GM12878 (cell line): ENCODE data around the gene SCN10A. TPM values are rescaled to one million over a fixed set of nuclear protein-coding genes. Genes with fewer than 3 reads are reported as not detected.

Experiments used
- ATAC-seq: fragments of 200-7000 bp; cut with Tn5 transposase; 3 replicates; pipeline ENCODE4 v1.9.1; 2020; ENCODE audit warnings: mild to moderate bottlenecking, moderate library complexity
- BruUV-seq: library from RNA; stranded (reverse); fragments of 400-500 nt; replicated peaks from 2 replicates; lab custom pipeline; 2021; lab: Mats Ljungman, UMichigan
- CTCF ChIA-PET: fragments of 300-600 bp; sonication (Branson Sonifier 250); formaldehyde crosslinking; extraction: SDS; loops from one replicate; lab custom pipeline; 2021; ENCODE audit warnings: inconsistent platforms; lab: Yijun Ruan, JAX
- POLR2A ChIA-PET: fragments of 350-600 bp; formaldehyde crosslinking; extraction: SDS; loops from one replicate; lab custom pipeline; 2021; ENCODE audit warnings: inconsistent platforms; lab: Charles Lee
- RAD21 ChIA-PET: fragments of 300-600 bp; sonication (Branson Sonifier 250); formaldehyde crosslinking; loops from one replicate; lab custom pipeline; 2023; ENCODE audit warnings: antibody characterized with exemption; ENCODE audit not compliant: unreplicated experiment; lab: Charles Lee
- SMC1A ChIA-PET: fragments of 300-600 bp; sonication (Branson Sonifier 250); formaldehyde crosslinking; loops from one replicate; lab custom pipeline; 2023; ENCODE audit not compliant: unreplicated experiment, uncharacterized antibody; lab: Charles Lee
- DNase-seq: peaks from one replicate; pipeline ENCODE4 v3.0.0-alpha.2; 2011; ENCODE audit warnings: low read depth, low spot score
- FAIRE-seq: peaks from 3 replicates; lab custom pipeline; 2011; peaks lifted over from hg19 to GRCh38; lab: Jason Lieb, UNC
- H2AFZ ChIP-seq: 2 replicates; pipeline ENCODE4 v1.6.0; 2011; ENCODE audit warnings: low read depth, low read length, control low read depth; ENCODE audit not compliant: control insufficient read depth
- H3K27ac ChIP-seq: 2 replicates; pipeline ENCODE4 v1.5.1; 2011; ENCODE audit warnings: control low read depth; ENCODE audit not compliant: control insufficient read depth, insufficient read depth
- H3K27me3 ChIP-seq, 2 experiments: replicated peaks in 1 of 2; 2 replicates each; pipeline versions ENCODE4 v1.6.0 to v1.6.1; 2011; ENCODE audit warnings: low read length in 1 of 2; ENCODE audit not compliant: control insufficient read depth in 2 of 2, insufficient read depth in 2 of 2
- H3K36me3 ChIP-seq, 2 experiments: 2 replicates each; pipeline ENCODE4 v1.5.1; 2011; ENCODE audit warnings: low read length in 1 of 2; ENCODE audit not compliant: control insufficient read depth in 2 of 2, insufficient read depth in 2 of 2
- H3K4me1 ChIP-seq: 2 replicates; pipeline ENCODE4 v1.6.1; 2011; ENCODE audit warnings: mild to moderate bottlenecking, low read length, moderate library complexity, mixed read lengths; ENCODE audit not compliant: control insufficient read depth, insufficient read depth
- H3K4me2 ChIP-seq: 2 replicates; pipeline ENCODE4 v1.6.0; 2011; ENCODE audit warnings: control low read depth; ENCODE audit not compliant: control insufficient read depth, insufficient read depth
- H3K4me3 ChIP-seq: fragments of 200-600 bp; sonication (generic); 2 replicates; pipeline ENCODE4 v1.5.1; 2016
- H3K79me2 ChIP-seq: 2 replicates; pipeline ENCODE4 v1.6.0; 2011; ENCODE audit warnings: low read length; ENCODE audit not compliant: control insufficient read depth, insufficient read depth
- H3K9ac ChIP-seq: 2 replicates; pipeline ENCODE4 v1.8.0; 2011; ENCODE audit warnings: low read length, control low read depth, mixed read lengths; ENCODE audit not compliant: control insufficient read depth, insufficient read depth
- H3K9me3 ChIP-seq: replicated peaks from 3 replicates; pipeline ENCODE4 v1.5.1; 2011; ENCODE audit warnings: mild to moderate bottlenecking, low read length; ENCODE audit not compliant: control insufficient read depth, insufficient read depth
- H4K20me1 ChIP-seq: 2 replicates; pipeline ENCODE4 v1.6.0; 2011; ENCODE audit not compliant: control insufficient read depth, insufficient read depth
- BRCA1 ChIP-seq: IDR thresholded peaks from 2 replicates; pipeline ENCODE4 v1.6.1; 2011; ENCODE audit warnings: low read depth, low read length, improper control_type of control experiment
- CBX5 ChIP-seq: sonication (generic); IDR thresholded peaks from 2 replicates; pipeline ENCODE4 v1.6.1; 2016; ENCODE audit warnings: low read depth, moderate library complexity, mild to moderate bottlenecking, inconsistent platforms
- CUX1 ChIP-seq: IDR thresholded peaks from 2 replicates; pipeline ENCODE4 v1.6.1; 2012; ENCODE audit warnings: improper control_type of control experiment, low read depth, low read length; ENCODE audit not compliant: insufficient replicate concordance
- MAX ChIP-seq: IDR thresholded peaks from 2 replicates; pipeline ENCODE4 v1.6.1; 2012; ENCODE audit warnings: low read depth, low read length, improper control_type of control experiment
- PML ChIP-seq: IDR thresholded peaks from 2 replicates; pipeline ENCODE4 v1.6.1; 2012; ENCODE audit warnings: low read length, inconsistent platforms
- RCOR1 ChIP-seq: conservative IDR thresholded peaks from 2 replicates; pipeline ENCODE4 v1.6.1; 2012; ENCODE audit warnings: low read depth, low read length, improper control_type of control experiment
- SIX5 ChIP-seq: IDR thresholded peaks from 2 replicates; pipeline ENCODE4 v1.6.1; 2011; ENCODE audit warnings: mild to moderate bottlenecking, low read depth, low read length, moderate library complexity; ENCODE audit not compliant: severe bottlenecking
- ZNF622 ChIP-seq: fragments of 450-650 bp; IDR thresholded peaks from 2 replicates; pipeline ENCODE4 v1.6.1; 2017; ENCODE audit warnings: mild to moderate bottlenecking, inconsistent platforms
- WGBS: methylation state at CpG from one replicate; pipeline ENCODE4 v1.1.6; 2016; ENCODE audit warnings: low lambda C conversion rate; ENCODE audit not compliant: insufficient replicate concordance, insufficient coverage; ENCODE audit errors: missing lambda C conversion rate; 5-methylcytosine and 5-hydroxymethylcytosine counted together
- in situ Hi-C: fragments of 300-500 bp; cut with MboI; formaldehyde crosslinking; loops from 9 replicates; pipeline ENCODE4 v1.14.3; 2018; ENCODE audit warnings: mixed read lengths
- intact Hi-C: fragments of 100-400 bp; cut with micrococcal nuclease; formaldehyde crosslinking; loops from one replicate; pipeline ENCODE4 v1.14.2; 2022; ENCODE audit not compliant: unreplicated experiment
- polyA plus RNA-seq, 11 experiments: library from polyadenylated mRNA; depleted of rRNA in 4 of 11; unstranded in 6 of 11; stranded (reverse) in 5 of 11; fragments of >200 nt; fragmentation: Nextera tagmentation in 4 of 11; fragmentation: Illumina TruSeq in 1 of 11; extraction: Ambion mirVana in 4 of 11; extraction: Trizol in 1 of 11; gene quantifications; 1 replicate in 1 of 11; 2 replicates in 10 of 11; pipeline versions ENCODE4 v1.2.1 to v1.2.3, GENCODE V29; 2011 to 2016; ENCODE audit warnings: inconsistent platforms in 2 of 11, missing spikeins in 2 of 11, low read depth in 1 of 11
- total RNA-seq, 4 experiments: library from RNA; depleted of rRNA in 3 of 4; stranded (reverse); fragments of >200 nt in 3 of 4; fragmentation: Illumina TruSeq in 1 of 4; extraction: Trizol in 1 of 4; gene quantifications; 2 replicates each; pipeline versions ENCODE4 v1.2.1 to v1.2.3, GENCODE V29; 2013 to 2021

Gene SCN10A
- total and polyA plus RNA-seq, 10 of the 15 experiments (the other 5 are each of a cell fraction or from before 2014, with no cell fraction given), result not detected

- 53% methylated on average over 2 of the region's 2 CpGs for WGBS
- BruUV-seq, result no TSS peak
- Histone ChIP-seq H3K4me3 (no peak overlapping the region), H2AFZ (no peak overlapping the region)
- TF ChIP-seq PML, result no peak
- TF ChIP-seq ZNF622, result no peak
- TF ChIP-seq CBX5, result no peak
- TF ChIP-seq SIX5, result no peak
- no peak for TF ChIP-seq RCOR1
- no peak for TF ChIP-seq MAX
- TF ChIP-seq BRCA1, result no peak
- TF ChIP-seq, all 136 proteins: peak for 0
- Histone ChIP-seq H3K79me2 (no peaks in the 10 kb centered on the region), H3K9me3 (no peaks in the 10 kb centered on the region), H3K27ac (no peak overlapping the region), H3K27me3 (no peaks in the 10 kb centered on the region; a peak in 2 of 4 replicates), H3K36me3 (no peaks in the 10 kb centered on the region), H3K4me1 (no peaks in the 10 kb centered on the region), H4K20me1 (no peaks in the 10 kb centered on the region), H3K9ac (no peak overlapping the region), H3K4me2 (no peak overlapping the region)
- in situ Hi-C loops, result no loop called here
- SMC1A ChIA-PET, result no interaction called here
- intact Hi-C loops, result no loop called here
- FAIRE-seq, result no peak
- RAD21 ChIA-PET, result no interaction called here
- DNase-seq, result no peak
- ATAC-seq, result no peak
- POLR2A ChIA-PET, result no interaction called here
- CTCF ChIA-PET, result no interaction called here
These were observed 91.7 kb downstream of the SCN10A start for GRCh38 chr3:38724392-38724736.

- no TSS peak for BruUV-seq
- H3K9me3 ChIP-seq, result no peaks in the 10 kb centered on the region
- CTCF ChIA-PET, result no interaction called here
- H3K36me3 ChIP-seq, result no peaks in the 10 kb centered on the region
- SMC1A ChIA-PET, result no interaction called here
- intact Hi-C loops (no loop called here), in situ Hi-C loops (no loop called here)
- H3K79me2 ChIP-seq, result no peaks in the 10 kb centered on the region
- no peaks in the 10 kb centered on the region; a peak in 2 of 4 replicates for H3K27me3 ChIP-seq
- no peak overlapping the region for H3K9ac ChIP-seq
- no peak overlapping the region for H3K4me2 ChIP-seq
- no peak for ATAC-seq
- no peak for DNase-seq
- POLR2A ChIA-PET, result no interaction called here
- no peak for FAIRE-seq
- H3K27ac ChIP-seq, result no peak overlapping the region
- no peaks in the 10 kb centered on the region for H4K20me1 ChIP-seq
- H3K4me1 ChIP-seq, result no peaks in the 10 kb centered on the region
- no peak overlapping the region for H3K4me3 ChIP-seq
- 46% methylated on average over 16 of the region's 16 CpGs for WGBS
- RAD21 ChIA-PET, result no interaction called here
- H2AFZ ChIP-seq, result no peak overlapping the region
- TF ChIP-seq CUX1, result no peak
These were observed 92.2 kb downstream of the SCN10A start for GRCh38 chr3:38723569-38724391.
